ENCODE results near the gene SGSM1.

GRCh38 chr22:24759765-24760164 is 46.2 kb upstream of the SGSM1 start:
- TF ChIP-seq, protein P1, sequence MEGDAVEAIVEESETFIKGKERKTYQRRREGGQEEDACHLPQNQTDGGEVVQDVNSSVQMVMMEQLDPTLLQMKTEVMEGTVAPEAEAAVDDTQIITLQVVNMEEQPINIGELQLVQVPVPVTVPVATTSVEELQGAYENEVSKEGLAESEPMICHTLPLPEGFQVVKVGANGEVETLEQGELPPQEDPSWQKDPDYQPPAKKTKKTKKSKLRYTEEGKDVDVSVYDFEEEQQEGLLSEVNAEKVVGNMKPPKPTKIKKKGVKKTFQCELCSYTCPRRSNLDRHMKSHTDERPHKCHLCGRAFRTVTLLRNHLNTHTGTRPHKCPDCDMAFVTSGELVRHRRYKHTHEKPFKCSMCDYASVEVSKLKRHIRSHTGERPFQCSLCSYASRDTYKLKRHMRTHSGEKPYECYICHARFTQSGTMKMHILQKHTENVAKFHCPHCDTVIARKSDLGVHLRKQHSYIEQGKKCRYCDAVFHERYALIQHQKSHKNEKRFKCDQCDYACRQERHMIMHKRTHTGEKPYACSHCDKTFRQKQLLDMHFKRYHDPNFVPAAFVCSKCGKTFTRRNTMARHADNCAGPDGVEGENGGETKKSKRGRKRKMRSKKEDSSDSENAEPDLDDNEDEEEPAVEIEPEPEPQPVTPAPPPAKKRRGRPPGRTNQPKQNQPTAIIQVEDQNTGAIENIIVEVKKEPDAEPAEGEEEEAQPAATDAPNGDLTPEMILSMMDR (conservative IDR thresholded peaks at IDR 0.05 in 1 of 2, IDR thresholded peaks at IDR 0.05 in 1 of 2; ENCODE audit: low read depth in 1 of 2, low read length in 2 of 2), result no peak
- TF ChIP-seq EZH2 (IDR thresholded peaks at IDR 0.05; ENCODE audit: low read length, missing control alignments), result no peak

Measured in fibroblast of lung (primary cell).